COLO668 (cell line): Measurements from ENCODE around the gene NKIRAS2.
A peak's percentile ranks its signal among the peaks of the same experiment; 100 is the strongest.

Source experiments
- DNase-seq: peaks from one replicate; lab custom pipeline; 2025; ENCODE audit not compliant: unreplicated experiment; lab: John Stamatoyannopoulos, UW

Gene NKIRAS2

GRCh38 chr17:42053731-42054500, 34.0 kb downstream of the NKIRAS2 start:
- DNase-seq = no peak

GRCh38 chr17:42055027-42055426, 35.1 kb downstream of the NKIRAS2 start:
- no peak for DNase-seq

GRCh38 chr17:42055496-42055895, 35.6 kb downstream of the NKIRAS2 start:
- no peak for DNase-seq

DNA sequence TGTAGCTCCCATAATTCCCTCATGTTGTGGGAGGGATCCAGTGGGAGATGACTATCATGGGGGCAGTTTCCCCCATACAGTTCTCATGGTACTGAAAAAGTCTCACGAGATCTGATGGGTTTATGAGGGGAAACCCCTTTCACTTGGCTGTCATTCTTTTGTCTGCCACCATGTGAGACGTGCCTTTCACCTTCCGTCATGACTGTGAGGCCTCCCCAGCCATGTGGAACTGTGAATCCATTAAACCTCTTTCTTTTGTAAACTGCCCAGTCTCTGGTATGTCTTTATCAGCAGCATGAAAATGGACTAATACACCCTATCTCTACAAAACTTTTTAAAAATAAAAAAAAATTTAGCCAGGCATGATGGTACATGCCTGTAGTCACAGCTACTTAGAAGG, 36.7 kb downstream of the NKIRAS2 start:
- DNase-seq = no peak

DNA sequence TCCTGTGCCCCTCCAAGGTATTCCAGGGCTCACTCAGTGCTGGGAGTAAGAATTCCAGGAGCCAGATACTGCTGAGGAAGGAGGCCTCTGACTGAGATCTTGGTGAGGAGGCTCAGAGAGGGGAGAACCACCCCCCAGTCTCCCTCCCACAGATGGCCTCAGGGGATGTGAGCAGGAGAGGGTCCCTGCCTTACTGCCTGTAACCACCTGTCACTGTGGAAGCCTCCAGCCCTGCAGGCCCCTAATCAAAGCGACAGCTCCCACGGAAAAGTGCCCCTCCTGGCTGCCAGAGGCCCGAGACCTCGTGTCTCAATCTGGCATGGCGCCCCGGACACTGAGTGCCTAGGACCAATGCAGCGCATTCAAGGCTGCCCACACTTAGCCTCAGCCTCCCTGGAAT, 38.2 kb downstream of the NKIRAS2 start:
- no peak for DNase-seq

DNA sequence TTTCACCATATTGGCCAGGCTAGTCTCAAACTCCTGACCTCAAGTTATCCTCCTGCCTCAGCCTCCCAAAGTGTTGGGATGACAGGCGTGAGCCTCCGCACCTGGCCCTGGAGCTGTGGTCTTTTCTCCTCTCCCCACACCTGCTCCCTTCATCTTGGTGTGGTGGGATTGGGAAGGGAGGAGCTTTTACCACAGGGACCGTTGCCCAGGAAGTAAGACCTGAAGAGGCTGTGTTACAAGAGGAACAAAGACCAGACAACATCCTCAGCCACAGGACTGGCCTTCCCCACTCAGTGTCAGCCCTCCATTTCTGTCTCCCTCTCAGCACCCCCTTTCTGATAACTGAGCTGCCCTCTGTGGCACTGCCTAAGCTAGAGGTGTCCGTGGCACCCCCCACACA, 39.9 kb downstream of the NKIRAS2 start:
- DNase-seq = no peak

- DNase-seq = no peak
Measured at GRCh38 chr17:42060231-42060630, 40.3 kb downstream of the NKIRAS2 start.

DNA sequence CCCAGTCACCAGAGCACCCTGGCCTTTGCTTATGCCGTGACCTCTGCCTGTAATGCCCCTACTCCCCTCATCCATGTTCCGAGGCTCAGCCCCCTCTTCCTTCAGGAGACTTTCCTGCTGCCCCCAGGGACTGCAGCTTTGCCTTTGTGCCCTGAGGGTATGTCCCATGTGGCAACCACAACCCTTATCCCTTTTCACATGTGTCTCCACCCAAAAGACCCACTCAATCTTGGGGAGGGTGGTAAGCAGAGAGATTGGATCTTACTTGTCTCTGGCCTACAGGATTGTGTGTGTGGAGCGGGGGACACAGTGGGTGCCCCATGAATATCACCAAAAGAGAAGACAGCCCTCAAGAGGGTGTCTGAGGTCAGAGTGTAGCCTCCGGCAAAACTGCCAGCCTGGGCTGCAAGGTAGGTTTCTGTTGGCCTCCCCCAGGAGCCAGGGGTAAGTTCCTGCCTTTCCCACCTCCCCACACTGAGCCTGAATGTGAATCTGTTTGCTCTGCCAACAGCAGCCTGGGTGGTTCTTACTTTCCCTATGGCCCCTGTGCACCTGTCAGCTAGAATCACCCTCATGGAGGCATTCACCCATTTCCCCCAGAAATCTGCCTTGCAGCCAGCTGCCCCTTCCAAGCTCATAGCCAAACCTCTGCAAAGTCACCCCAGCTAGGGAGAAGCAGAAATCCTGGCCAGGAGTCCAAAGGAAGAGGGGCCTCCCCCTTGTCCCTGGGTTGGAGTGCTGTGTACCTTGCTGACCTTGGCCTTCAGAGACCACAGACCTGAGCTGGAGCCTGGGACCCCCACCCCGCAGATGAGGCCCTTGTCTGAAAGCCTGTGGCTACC, 42.0 kb downstream of the NKIRAS2 start:
- DNase-seq = no peak

DNA sequence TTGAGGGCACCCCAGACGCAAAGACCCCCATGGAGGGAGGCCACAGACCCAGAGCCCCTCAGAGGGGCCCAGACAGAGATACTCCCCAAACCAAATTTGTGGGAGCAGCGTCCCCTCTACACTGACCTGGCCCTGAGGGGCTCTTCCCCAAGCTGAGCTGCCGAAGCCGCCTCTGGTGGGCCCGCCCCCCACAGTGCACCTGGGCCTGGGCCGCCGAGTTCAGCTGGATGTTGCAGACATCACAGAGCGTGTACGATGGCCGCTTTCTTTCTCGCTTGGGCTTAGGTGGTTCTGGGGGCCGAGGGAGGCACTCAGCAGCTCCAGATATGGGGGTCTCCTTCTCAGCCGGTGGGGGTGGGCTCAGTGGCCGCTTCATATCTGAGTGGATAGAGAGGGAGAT, 42.8 kb downstream of the NKIRAS2 start:
- no peak for DNase-seq

DNA sequence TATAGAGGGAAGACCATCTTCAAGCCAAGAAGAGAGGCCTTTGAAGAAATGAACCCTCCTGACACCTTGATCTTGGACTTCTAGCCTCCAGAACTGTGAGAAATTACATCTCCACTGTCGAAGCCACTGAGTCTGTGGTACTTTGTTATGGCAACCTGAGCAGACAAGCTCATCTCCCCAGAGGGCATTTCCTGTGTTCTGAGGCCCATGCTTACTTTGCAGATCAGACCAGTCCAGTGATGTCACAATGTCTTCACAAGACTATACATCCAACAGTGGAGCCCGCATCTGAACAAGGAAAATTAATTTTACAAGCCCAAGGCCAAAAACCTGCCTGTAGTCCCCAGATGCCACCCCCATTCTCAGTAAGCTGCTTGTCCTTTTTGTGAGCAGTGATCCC, 45.3 kb downstream of the NKIRAS2 start:
- no peak for DNase-seq

- peak; percentile 39 for DNase-seq
Measured at GRCh38 chr17:42067371-42068091, 47.6 kb downstream of the NKIRAS2 start.

GRCh38 chr17:42068979-42069378, 49.1 kb downstream of the NKIRAS2 start:
- DNase-seq = no peak

DNA sequence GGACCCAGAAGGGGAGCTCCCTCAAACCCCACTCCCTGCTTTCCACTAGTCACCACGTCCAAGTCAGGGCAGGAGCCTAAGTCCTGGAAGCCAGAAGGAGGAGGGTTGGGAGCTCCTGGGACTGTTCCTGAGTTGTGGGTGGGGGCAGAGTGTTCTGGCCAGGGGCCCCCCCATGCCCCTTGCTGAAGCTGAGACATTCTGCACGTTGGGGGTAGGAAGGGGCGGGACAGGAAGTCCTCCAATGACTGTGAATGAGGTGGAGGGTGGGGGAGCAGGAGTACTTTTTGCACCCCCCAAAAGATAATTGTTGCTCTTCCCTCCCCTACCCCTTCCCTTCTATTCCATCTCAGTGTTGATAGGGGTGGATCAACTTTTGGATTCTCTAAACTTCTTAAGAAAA, 51.9 kb downstream of the NKIRAS2 start:
- DNase-seq = no peak

DNA sequence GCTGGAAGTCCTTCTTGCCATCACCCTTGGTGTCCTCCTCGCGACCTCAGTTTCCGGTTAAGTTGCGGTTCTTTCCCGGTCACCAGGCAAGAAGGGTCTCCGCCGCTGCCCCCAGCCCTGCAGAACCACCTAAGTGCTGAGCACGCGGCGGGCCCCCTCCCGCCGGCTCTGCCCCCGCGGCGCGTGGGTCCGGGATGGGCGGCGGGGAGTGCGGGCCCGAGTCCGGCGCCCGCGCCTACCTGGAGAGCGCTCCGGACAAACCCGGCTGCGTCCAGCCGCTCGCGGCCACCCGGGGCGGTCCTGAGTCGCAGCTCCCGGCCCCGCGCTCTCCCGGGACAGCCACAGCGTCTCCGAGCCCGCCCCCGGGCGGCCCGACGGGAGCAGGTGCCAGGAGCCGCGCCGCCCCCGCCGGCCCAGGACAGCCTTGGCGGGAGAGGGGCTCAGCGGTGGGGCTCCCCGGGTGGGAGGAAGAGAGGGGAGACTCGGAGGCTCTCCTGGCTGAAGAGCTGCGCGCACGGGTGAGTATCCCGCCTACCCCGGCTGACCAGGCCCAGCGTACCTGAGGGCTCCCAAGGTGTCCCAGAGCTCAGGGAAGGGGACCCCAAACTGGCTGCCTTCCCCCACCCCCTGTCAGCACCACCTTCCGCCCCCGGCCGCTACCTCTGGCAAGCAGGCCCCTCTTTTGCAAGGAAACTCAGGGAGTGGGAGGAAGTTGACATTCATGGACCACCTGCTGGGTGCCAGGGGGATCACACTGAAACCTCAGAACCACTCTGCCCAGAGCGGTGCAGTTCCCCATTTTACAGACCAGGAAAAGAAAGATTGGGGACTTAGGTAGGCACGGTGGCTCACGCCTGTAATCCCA, 52.7 kb downstream of the NKIRAS2 start:
- no peak for DNase-seq
